ENCODE results near the gene PHF12.
A peak's percentile ranks its signal among the peaks of the same experiment; 100 is the strongest.

The PHF12 gene

DNA sequence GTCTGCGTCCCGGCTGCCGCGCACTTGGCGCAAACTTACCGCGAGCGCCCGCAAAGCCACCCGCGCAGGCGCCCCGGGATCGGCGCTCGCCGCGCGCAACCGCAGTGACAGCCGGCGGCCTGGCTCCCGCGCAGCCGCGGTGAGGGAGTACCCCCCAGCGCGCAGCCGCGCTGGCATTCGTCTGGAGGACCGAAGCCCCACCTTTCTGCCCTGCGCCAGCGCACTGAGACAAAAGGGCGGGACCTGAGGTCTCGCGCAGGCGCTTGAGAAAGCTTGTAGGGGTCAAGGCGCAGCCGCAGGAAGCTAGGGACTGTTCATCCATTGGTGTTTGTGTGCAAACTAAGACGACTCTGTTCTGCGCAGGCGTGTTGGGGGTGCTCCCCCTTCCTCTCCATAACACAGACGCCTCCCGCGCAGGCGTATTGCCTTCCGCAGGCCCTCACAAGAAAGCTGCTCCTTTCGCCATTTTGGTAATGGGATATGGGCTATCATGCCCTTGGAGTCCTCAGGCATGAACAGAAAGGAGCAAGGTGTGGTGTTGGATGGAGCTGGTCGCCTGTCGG is at the start of gene PHF12:
Gene PHF12, minus strand, starts transcription at position 91 of the 563 bp plus-strand sequence. CDS start 558 bp downstream, outside the sequence.
- Mint-ChIP-seq H3K4me1 (ENCODE audit: low read depth) (peaks cover 24% of the 10 kb centered on the region), H3K9me3 (no peaks in the 10 kb centered on the region), H3K27ac (peak within 1 kb of the TSS; percentile 92), H3K4me3 (peak within 1 kb of the TSS; percentile 95), H3K27me3 (no peaks in the 10 kb centered on the region), H3K36me3 (ENCODE audit: low read depth) (peaks cover 16% of the 10 kb centered on the region)

DNA sequence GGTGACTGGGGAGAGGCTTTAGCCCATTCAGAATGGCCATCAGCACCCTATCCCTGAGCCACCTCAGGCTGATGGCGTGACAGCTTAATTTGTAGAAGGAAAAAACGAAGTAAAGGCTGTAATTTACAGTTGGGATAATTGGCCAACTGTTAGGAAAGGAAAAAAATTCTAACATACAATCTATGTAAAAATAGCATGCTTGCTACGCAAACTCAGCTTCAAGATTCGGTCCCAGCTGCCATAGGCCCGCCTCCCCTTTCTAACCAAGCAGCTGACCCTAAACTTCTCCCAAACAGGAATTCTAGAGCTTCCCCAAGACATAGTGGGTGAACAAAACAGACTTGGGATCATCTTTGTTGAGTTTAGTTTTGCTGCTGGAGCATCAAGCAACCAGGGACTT is 49.7 kb upstream of the PHF12 start:
- Mint-ChIP-seq H3K9me3 (no peaks in the 10 kb centered on the region), H3K4me1 (ENCODE audit: low read depth) (no peaks in the 10 kb centered on the region), H3K4me3 (no peak overlapping the region), H3K27me3 (peaks cover 35% of the 10 kb centered on the region), H3K27ac (no peak overlapping the region), H3K36me3 (ENCODE audit: low read depth) (no peaks in the 10 kb centered on the region)

DNA sequence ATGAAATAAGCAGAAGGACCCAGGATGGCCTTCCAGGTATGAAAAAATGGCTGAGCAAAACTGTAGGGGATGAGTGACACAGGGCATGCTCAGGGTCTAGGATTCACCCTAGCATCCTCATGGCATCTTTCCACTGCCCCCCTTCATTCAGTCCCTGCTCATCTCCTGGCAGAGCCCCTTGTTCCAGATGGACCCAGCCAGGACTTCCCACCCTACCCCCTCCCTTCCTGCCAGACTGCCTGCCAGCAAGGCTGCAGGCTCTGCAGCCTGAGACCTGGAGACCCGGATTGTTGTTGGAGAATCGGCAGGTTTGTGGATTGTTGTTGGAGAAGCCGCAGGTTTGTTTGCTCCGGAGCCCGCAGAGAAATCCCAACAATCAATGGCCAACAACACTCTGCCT is 47.9 kb upstream of the PHF12 start:
- H3K27me3 Mint-ChIP-seq, result peaks cover 27% of the 10 kb centered on the region
- no peak overlapping the region for H3K4me3 Mint-ChIP-seq
- no peaks in the 10 kb centered on the region for H3K4me1 Mint-ChIP-seq (ENCODE audit: low read depth)

DNA sequence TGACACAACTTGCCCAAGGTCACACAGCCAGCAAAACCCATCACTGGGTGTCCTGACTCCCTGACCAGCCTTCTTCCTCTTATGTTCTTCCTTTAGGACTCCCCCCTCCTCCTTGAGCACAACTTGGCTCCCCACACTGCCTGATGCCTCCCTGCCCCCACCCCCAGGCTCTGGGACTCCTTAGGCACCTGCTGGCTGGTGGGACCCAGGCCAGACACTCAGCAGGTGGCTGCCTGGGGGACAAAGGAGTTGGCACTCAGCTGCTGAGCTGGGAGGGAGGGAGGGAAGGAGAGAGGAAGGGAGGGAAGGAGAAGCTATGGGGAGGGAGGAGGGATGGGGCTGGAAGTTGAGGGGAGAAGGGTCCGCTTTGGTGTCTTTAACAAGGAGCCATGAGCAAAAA is 46.5 kb upstream of the PHF12 start:
- H3K36me3 Mint-ChIP-seq (ENCODE audit: low read depth), result no peaks in the 10 kb centered on the region
- H3K27ac Mint-ChIP-seq, result no peak overlapping the region
- no peak overlapping the region for H3K4me3 Mint-ChIP-seq
- H3K4me1 Mint-ChIP-seq (ENCODE audit: low read depth), result no peaks in the 10 kb centered on the region
- no peaks in the 10 kb centered on the region for H3K9me3 Mint-ChIP-seq
- H3K27me3 Mint-ChIP-seq, result peaks cover 17% of the 10 kb centered on the region

More for the DNA sequence above, 47.9 kb upstream of the PHF12 start:
- Mint-ChIP-seq H3K36me3 (ENCODE audit: low read depth) (no peaks in the 10 kb centered on the region), H3K27ac (no peak overlapping the region), H3K9me3 (no peaks in the 10 kb centered on the region)

DNA sequence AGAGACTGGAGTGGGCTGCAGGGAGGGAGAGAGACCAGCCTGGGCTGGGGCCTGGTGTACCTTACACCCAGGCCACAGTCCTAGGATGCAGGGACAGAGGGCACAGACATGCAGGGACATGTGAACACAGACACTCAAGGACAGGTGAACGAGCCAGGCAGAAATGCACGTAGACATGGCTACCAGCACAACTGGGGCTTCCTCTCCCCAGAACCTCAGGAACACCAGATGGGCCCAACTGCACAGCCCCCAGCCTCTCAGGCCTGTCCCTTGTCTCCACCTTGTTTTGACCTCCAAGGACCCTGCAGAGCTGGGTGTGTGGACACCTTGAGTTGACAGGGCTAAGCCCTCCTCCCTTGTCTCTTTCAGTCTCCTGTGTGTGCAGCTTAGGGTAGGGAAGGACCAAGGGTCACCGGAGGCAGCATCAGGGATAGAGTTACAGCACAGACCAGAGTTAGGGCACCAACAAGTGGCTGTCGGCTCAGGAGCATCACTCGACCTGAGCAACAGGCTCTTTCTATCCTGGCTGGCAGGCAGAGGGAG is 45.3 kb upstream of the PHF12 start:
- Mint-ChIP-seq H3K4me3 (no peak overlapping the region), H3K36me3 (ENCODE audit: low read depth) (no peaks in the 10 kb centered on the region), H3K9me3 (no peaks in the 10 kb centered on the region), H3K27ac (no peak overlapping the region), H3K27me3 (peaks cover 15% of the 10 kb centered on the region), H3K4me1 (ENCODE audit: low read depth) (no peaks in the 10 kb centered on the region)

DNA sequence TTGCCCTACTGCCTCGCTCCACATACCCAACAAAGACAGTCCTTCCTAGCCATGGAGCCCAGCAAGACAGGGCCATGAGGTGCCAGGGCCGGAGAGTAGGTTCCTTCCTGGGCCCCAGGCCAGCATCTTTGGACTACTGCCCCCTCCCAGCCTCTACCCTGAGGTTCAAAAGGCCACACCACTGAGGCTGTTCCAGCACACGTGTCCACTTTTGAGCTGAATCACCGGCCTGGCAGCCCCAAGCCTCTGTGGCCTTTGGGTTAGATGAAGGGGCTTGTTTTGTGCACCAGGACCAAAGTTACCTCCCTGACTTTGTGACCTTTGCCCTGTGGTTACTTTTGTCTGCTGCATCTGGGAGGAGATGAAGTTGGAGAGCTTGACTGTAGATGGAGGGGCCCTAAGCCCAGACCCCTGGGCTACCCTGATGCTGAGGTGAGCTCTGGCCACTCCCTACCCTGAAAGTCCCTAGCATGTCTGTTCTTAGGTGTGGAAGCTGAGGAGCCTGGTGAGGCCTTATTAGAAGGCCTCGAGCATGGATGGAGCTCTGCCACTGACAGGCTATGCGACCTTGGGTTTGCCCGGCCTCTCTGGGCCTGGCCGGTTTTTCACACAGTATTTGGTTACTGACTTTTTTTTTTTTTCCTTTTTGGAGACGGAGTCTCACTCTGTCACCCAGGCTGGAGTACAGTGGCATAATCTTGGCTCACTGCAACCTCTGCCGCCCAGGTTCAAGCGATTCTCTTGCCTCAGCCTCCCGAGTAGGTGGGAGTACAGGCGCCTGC is 42.5 kb upstream of the PHF12 start:
- H3K36me3 Mint-ChIP-seq (ENCODE audit: low read depth), result no peaks in the 10 kb centered on the region
- H3K27me3 Mint-ChIP-seq, result peaks cover 7% of the 10 kb centered on the region
- no peaks in the 10 kb centered on the region for H3K4me1 Mint-ChIP-seq (ENCODE audit: low read depth)
- no peak overlapping the region for H3K4me3 Mint-ChIP-seq
- H3K9me3 Mint-ChIP-seq, result no peaks in the 10 kb centered on the region
- no peak overlapping the region for H3K27ac Mint-ChIP-seq

DNA sequence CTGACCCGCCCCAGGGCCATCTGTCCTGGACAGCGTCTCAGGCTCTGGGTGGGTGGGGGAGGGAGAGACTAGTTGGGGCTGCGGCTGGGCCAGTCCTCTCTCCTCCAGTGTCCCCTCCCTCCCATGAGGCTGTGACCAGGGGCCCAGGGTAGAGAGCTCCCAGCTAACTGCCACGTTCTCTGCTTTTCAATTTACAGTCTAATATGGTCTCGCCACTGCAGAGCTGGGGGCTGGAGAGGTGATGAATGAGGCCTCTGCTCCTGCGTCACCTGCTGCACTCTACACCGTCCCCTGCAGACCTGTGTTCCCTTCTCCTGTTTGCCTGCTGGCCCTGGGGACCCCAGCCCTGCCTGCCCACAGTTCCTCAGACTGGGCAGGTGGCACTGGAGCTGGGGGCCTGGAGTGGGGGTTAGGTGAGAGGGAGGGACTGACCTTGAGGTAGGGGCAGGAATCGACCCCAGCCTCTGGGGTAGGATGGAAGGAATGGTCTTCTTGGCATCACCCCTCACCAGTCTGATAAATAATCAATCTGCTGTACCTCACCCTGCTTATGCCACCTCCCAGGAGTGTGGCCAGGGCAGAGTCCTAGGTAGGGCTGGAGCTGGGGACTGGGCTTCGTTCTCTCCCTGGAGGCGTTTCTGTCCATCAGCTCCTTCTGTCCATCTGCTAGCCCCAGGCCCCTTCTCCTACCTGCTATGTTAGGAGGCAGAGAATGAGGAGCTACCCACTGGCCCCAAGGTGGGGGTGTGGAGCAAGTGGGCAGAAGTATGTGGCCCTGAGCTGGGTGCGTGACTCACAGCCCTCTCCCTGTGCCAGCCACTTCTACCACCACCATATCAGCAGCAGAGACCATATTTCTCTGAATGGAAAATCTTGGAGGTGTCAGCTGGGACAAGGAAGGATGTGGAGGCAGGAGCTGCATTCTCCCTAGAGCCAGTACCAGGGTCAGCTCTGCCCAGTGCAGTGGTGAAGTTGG is 41.6 kb upstream of the PHF12 start:
- H3K27me3 Mint-ChIP-seq, result peaks cover 4% of the 10 kb centered on the region
- H3K27ac Mint-ChIP-seq, result no peak overlapping the region

DNA sequence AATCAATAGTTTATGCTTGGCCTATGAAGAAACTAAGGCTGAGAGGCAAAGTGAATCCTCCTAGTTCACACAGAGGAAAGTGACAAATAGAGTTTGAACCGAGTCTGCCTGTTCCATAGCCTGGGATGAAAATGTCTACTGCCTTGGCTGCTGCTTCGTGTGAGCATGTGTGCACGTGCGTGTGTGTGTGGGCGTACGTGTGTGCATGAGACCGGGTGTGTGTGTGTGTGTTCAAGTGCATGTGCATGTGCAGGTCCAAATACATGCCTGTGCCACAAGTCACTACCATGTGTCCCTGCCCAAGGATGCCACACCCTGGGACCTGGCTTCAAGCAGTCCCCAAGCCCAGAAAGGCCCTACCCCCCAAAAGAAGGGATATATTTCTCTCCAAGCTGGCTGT is 40.9 kb upstream of the PHF12 start:
- no peaks in the 10 kb centered on the region for H3K4me1 Mint-ChIP-seq (ENCODE audit: low read depth)
- no peak overlapping the region for H3K4me3 Mint-ChIP-seq
- no peaks in the 10 kb centered on the region for H3K36me3 Mint-ChIP-seq (ENCODE audit: low read depth)
- no peak overlapping the region for H3K27ac Mint-ChIP-seq
- H3K27me3 Mint-ChIP-seq, result peaks cover 4% of the 10 kb centered on the region
- no peaks in the 10 kb centered on the region for H3K9me3 Mint-ChIP-seq

More for the DNA sequence above, 41.6 kb upstream of the PHF12 start:
- H3K4me1 Mint-ChIP-seq (ENCODE audit: low read depth), result no peaks in the 10 kb centered on the region
- H3K36me3 Mint-ChIP-seq (ENCODE audit: low read depth), result no peaks in the 10 kb centered on the region
- H3K9me3 Mint-ChIP-seq, result no peaks in the 10 kb centered on the region
- no peak overlapping the region for H3K4me3 Mint-ChIP-seq

DNA sequence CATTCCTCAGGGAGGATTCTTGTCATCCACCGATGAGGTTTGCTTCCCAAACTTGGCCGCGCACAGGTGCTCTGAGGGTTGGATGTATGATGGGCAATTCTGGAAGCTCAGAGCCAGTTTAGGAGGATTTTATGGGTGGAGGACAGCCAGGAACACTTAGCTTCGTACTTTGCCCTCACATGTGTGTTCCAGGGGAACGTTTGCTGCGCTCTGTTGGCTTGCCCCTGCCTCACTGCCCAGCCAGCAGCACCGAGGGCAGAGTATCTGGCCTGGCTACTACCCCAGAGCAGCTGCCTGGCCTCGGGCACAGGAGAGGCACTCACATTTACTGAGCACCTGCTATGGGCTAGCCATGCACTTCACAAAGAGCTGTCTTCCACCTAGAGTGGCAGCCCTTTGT is 40.5 kb upstream of the PHF12 start:
- Mint-ChIP-seq H3K36me3 (ENCODE audit: low read depth) (no peaks in the 10 kb centered on the region), H3K9me3 (no peaks in the 10 kb centered on the region), H3K27ac (no peak overlapping the region), H3K27me3 (peaks cover 1% of the 10 kb centered on the region), H3K4me3 (no peak overlapping the region), H3K4me1 (ENCODE audit: low read depth) (no peaks in the 10 kb centered on the region)

DNA sequence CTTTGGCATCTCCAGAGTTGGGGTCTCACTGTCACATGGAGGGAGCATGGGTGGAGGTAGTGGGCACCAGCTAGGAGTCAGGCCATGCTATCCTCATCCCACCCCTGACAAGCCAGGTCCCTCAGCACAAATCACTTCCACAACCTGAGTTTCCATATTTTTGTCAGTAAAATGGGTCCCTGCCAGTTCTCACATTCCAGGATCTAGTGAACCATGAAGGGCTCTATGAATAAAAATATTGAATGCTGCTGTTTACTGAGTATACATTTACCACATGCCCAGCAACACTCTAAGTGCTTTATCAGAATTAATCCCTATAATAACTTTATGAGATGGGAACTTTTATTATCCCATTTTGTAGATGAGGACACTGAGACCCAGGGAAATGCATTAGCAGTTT is 37.7 kb upstream of the PHF12 start:
- Mint-ChIP-seq H3K27me3 (no peaks in the 10 kb centered on the region), H3K36me3 (ENCODE audit: low read depth) (no peaks in the 10 kb centered on the region), H3K9me3 (no peaks in the 10 kb centered on the region), H3K4me1 (ENCODE audit: low read depth) (no peaks in the 10 kb centered on the region), H3K4me3 (no peak overlapping the region), H3K27ac (no peak overlapping the region)

DNA sequence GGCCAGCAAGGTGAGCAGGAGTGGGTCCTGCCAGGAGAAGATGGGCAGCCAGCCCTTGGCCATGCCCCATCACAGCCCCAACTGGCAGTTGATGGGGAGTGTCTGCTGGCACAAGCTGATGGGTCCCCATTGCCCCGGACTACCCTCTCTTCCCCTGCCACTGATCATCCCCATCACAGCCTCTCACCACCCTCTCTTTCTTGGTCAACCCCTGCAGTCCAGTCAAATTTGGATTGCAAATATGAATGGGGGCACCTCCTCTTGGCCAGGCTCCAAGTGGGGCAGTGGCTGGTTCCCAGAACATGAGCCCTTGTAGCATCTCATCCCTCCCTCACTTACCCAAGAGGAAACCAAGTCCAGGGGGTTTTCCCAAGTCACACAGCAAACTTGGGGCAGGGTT is 37.2 kb upstream of the PHF12 start:
- H3K27ac Mint-ChIP-seq, result no peak overlapping the region
- H3K4me3 Mint-ChIP-seq, result no peak overlapping the region
- no peaks in the 10 kb centered on the region for H3K36me3 Mint-ChIP-seq (ENCODE audit: low read depth)
- H3K27me3 Mint-ChIP-seq, result no peaks in the 10 kb centered on the region
- H3K4me1 Mint-ChIP-seq (ENCODE audit: low read depth), result peaks cover 3% of the 10 kb centered on the region
- H3K9me3 Mint-ChIP-seq, result no peaks in the 10 kb centered on the region

DNA sequence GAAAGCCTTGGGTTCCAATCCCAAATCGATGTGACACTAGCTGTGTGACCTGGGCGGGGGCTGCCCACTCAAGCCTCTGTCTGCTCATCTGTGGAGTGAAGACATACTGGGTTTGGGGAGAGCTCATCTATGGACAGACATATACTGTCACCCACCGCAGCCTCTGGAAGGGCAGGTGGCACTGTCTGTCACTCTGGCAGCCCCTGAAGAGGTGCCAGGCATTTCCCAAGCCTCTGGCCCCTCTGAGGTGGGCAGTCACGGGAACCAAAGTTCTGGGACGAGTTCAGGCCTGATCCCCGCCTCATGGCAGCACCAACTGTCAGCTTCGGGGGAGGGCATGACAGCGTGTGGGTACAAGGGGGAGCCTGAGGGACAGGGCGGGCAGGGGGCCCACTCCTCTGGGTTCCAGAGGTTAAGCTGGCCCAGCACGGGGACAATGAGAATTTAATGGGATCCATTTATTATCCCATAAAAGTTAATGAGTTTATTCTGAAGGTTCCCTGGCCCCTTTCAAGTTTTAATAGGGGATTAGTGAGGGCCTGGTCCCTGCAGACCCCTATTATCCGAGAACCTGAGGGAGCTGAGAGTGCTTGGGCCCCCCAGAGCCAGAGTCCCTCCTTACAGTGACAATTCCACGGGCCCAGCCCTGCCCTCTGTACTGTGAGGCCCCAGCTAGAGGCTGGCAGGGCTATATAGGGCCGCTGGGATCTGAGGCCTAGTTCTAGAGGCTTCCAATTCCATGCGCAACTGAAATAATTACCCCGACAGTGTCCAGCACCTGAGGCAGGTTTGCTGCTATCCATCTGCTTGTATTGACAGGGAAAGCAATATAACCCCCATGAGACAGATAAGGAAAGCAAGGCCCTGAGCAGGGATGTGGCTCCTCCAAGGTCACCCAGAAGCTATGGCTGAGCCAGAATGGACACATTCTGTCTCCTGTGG is 35.7 kb upstream of the PHF12 start:
- Mint-ChIP-seq H3K4me1 (ENCODE audit: low read depth) (peaks cover 18% of the 10 kb centered on the region), H3K9me3 (no peaks in the 10 kb centered on the region), H3K27ac (no peak overlapping the region), H3K27me3 (no peaks in the 10 kb centered on the region), H3K36me3 (ENCODE audit: low read depth) (no peaks in the 10 kb centered on the region), H3K4me3 (no peak overlapping the region)

DNA sequence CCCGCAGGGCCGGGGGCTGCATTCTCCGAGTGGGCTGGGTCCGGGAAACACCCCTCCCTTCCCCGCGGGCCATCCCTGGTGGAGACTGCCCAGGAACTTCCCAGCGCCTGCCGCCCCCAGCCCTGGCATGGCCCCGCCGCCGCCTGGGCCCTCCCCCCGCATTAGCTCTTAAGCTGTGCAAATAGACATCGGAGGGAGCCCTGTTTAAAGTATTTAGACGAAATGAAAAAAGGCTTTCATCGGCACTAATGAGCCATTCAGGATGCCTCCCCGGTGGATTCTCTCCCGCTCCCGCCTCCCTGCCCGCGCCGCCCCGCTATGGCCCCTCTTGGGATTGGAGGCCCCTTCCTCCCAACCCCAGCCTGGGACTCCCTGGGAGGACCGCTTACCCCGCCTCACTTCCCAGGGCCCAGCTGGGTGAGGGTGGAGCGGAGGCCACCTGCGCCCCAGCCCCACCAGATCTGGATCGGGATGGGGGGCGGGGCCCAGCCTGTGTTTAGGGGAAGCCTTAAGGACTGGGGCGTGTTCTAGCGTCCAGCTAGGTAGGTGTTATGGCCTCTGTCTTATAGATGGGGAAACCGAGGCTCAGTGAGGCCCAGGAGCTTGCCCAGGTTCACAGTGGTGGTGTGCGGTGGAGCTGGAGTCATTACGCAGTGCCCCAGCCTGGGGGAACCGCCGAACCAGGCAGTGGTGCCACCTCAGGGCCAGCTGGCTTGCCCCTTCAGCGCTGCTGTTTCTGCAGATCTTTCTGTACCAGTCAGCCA is 34.8 kb upstream of the PHF12 start:
- H3K9me3 Mint-ChIP-seq, result no peaks in the 10 kb centered on the region
- no peaks in the 10 kb centered on the region for H3K27me3 Mint-ChIP-seq
- H3K4me3 Mint-ChIP-seq, result no peak overlapping the region
- peaks cover 20% of the 10 kb centered on the region for H3K4me1 Mint-ChIP-seq (ENCODE audit: low read depth)
- no peaks in the 10 kb centered on the region for H3K36me3 Mint-ChIP-seq (ENCODE audit: low read depth)
- H3K27ac Mint-ChIP-seq, result no peak overlapping the region
